Activated CD8-positive, alpha-beta memory T cell treated with anti-CD3 and anti-CD28 coated beads, Interleukin-2, amount 10 ng/mL, durations not matched to agents 7 days and 5 days (primary cell): ENCODE results near the gene KCTD3. TPM values are rescaled to one million over a fixed set of nuclear protein-coding genes. Genes with fewer than 3 reads are reported as not detected.

Source experiments
- ATAC-seq: fragments of 150-1000 bp; cut with Tn5 transposase; one replicate; pipeline ENCODE4 v1.10.0; 2021; ENCODE audit warnings: moderate library complexity
- CTCF ChIA-PET: fragments of 350-600 bp; sonication (Branson Sonifier 250); formaldehyde crosslinking; loops from one replicate; lab custom pipeline; 2021; ENCODE audit warnings: antibody characterized with exemption; lab: Charles Lee
- DNase-seq: peaks from one replicate; pipeline ENCODE4 v3.0.0-alpha.2; 2020
- H3K27ac Mint-ChIP-seq: one replicate; pipeline ENCODE4 v1.8.0; 2021; ENCODE audit warnings: mild to moderate bottlenecking, mixed read lengths
- H3K27me3 Mint-ChIP-seq: one replicate; pipeline ENCODE4 v1.8.0; 2021; ENCODE audit warnings: mixed read lengths
- H3K36me3 Mint-ChIP-seq: one replicate; pipeline ENCODE4 v1.8.0; 2021; ENCODE audit warnings: mild to moderate bottlenecking, mixed read lengths
- H3K4me1 Mint-ChIP-seq: one replicate; pipeline ENCODE4 v1.8.0; 2021; ENCODE audit warnings: mixed read lengths
- H3K4me3 Mint-ChIP-seq: one replicate; pipeline ENCODE4 v1.8.0; 2021; ENCODE audit warnings: mild to moderate bottlenecking, moderate library complexity, mixed read lengths
- H3K9me3 Mint-ChIP-seq: one replicate; pipeline ENCODE4 v1.8.0; 2022; ENCODE audit warnings: low read depth, mixed read lengths
- total RNA-seq, 2 experiments: library from RNA; stranded (reverse); gene quantifications; one replicate each; pipeline ENCODE4 v1.2.3, GENCODE V29; 2021

Gene KCTD3
- total RNA-seq, 2 experiments from 2014 or later, result 0.67 to 1.3 TPM

- DNase-seq, result no peak
- CTCF ChIA-PET, result no interaction called here
- no peaks in the 10 kb centered on the region for H3K9me3 Mint-ChIP-seq
- H3K27me3 Mint-ChIP-seq, result no peaks in the 10 kb centered on the region
- H3K27ac Mint-ChIP-seq, result no peak overlapping the region
- H3K4me3 Mint-ChIP-seq, result no peak overlapping the region
- no peak for ATAC-seq
- no peaks in the 10 kb centered on the region for H3K36me3 Mint-ChIP-seq
- no peaks in the 10 kb centered on the region for H3K4me1 Mint-ChIP-seq
Observed at GRCh38 chr1:215637041-215637573, 70.0 kb downstream of the KCTD3 start.

- no peaks in the 10 kb centered on the region for H3K36me3 Mint-ChIP-seq
- DNase-seq, result no peak
- no peak for ATAC-seq
- H3K4me1 Mint-ChIP-seq, result no peaks in the 10 kb centered on the region
- no peak overlapping the region for H3K27ac Mint-ChIP-seq
- peaks cover 2% of the 10 kb centered on the region for H3K9me3 Mint-ChIP-seq
- H3K27me3 Mint-ChIP-seq, result no peaks in the 10 kb centered on the region
- CTCF ChIA-PET, result no interaction called here
- no peak overlapping the region for H3K4me3 Mint-ChIP-seq
Observed at GRCh38 chr1:215640429-215641148, 73.5 kb downstream of the KCTD3 start.

- no peaks in the 10 kb centered on the region for H3K36me3 Mint-ChIP-seq
- CTCF ChIA-PET, result no interaction called here
- no peak overlapping the region for H3K4me3 Mint-ChIP-seq
- H3K27me3 Mint-ChIP-seq, result no peaks in the 10 kb centered on the region
- peaks cover 7% of the 10 kb centered on the region for H3K9me3 Mint-ChIP-seq
- H3K27ac Mint-ChIP-seq, result no peak overlapping the region
- DNase-seq, result no peak
- ATAC-seq, result no peak
- H3K4me1 Mint-ChIP-seq, result no peaks in the 10 kb centered on the region
Observed at GRCh38 chr1:215643592-215644321, 76.7 kb downstream of the KCTD3 start.

GRCh38 chr1:215645182-215645581 is 78.1 kb downstream of the KCTD3 start:
- no peak for ATAC-seq
- H3K9me3 Mint-ChIP-seq, result peaks cover 7% of the 10 kb centered on the region
- no peak overlapping the region for H3K27ac Mint-ChIP-seq

GRCh38 chr1:215645861-215646260 is 78.8 kb downstream of the KCTD3 start:
- Mint-ChIP-seq H3K4me1 (no peaks in the 10 kb centered on the region), H3K27me3 (no peaks in the 10 kb centered on the region), H3K27ac (no peak overlapping the region), H3K4me3 (no peak overlapping the region), H3K36me3 (no peaks in the 10 kb centered on the region), H3K9me3 (peaks cover 7% of the 10 kb centered on the region)
- ATAC-seq (no peak), DNase-seq (no peak)
- CTCF ChIA-PET, result no interaction called here

More at GRCh38 chr1:215645182-215645581, 78.1 kb downstream of the KCTD3 start:
- H3K4me1 Mint-ChIP-seq, result no peaks in the 10 kb centered on the region
- no peak for DNase-seq
- H3K27me3 Mint-ChIP-seq, result no peaks in the 10 kb centered on the region
- CTCF ChIA-PET, result no interaction called here
- H3K4me3 Mint-ChIP-seq, result no peak overlapping the region
- H3K36me3 Mint-ChIP-seq, result no peaks in the 10 kb centered on the region

- Mint-ChIP-seq H3K9me3 (peaks cover 5% of the 10 kb centered on the region), H3K4me3 (no peak overlapping the region), H3K4me1 (no peaks in the 10 kb centered on the region), H3K36me3 (no peaks in the 10 kb centered on the region), H3K27me3 (no peaks in the 10 kb centered on the region), H3K27ac (no peak overlapping the region)
- no peak for DNase-seq
- no peak for ATAC-seq
- CTCF ChIA-PET, result no interaction called here
Observed at GRCh38 chr1:215647738-215648137, 80.6 kb downstream of the KCTD3 start.

- CTCF ChIA-PET, result no interaction called here
- DNase-seq (no peak), ATAC-seq (no peak)
- H3K4me1 Mint-ChIP-seq, result no peaks in the 10 kb centered on the region
- no peak overlapping the region for H3K27ac Mint-ChIP-seq
- no peaks in the 10 kb centered on the region for H3K27me3 Mint-ChIP-seq
- H3K4me3 Mint-ChIP-seq, result no peak overlapping the region
- H3K36me3 Mint-ChIP-seq, result no peaks in the 10 kb centered on the region
- peaks cover 5% of the 10 kb centered on the region for H3K9me3 Mint-ChIP-seq
Observed at GRCh38 chr1:215648957-215649356, 81.9 kb downstream of the KCTD3 start.

- ATAC-seq (no peak), DNase-seq (no peak)
- Mint-ChIP-seq H3K9me3 (peaks cover 5% of the 10 kb centered on the region), H3K27ac (no peak overlapping the region), H3K36me3 (no peaks in the 10 kb centered on the region), H3K4me1 (no peaks in the 10 kb centered on the region), H3K4me3 (no peak overlapping the region), H3K27me3 (no peaks in the 10 kb centered on the region)
- CTCF ChIA-PET, result no interaction called here
Observed at GRCh38 chr1:215650446-215651149, 83.5 kb downstream of the KCTD3 start.

GRCh38 chr1:215651867-215652266 is 84.8 kb downstream of the KCTD3 start:
- peaks cover 5% of the 10 kb centered on the region for H3K9me3 Mint-ChIP-seq

GRCh38 chr1:215652371-215652770 is 85.3 kb downstream of the KCTD3 start:
- Mint-ChIP-seq H3K4me1 (no peaks in the 10 kb centered on the region), H3K36me3 (no peaks in the 10 kb centered on the region), H3K4me3 (no peak overlapping the region), H3K27me3 (no peaks in the 10 kb centered on the region), H3K9me3 (peaks cover 5% of the 10 kb centered on the region), H3K27ac (no peak overlapping the region)
- no peak for DNase-seq
- CTCF ChIA-PET, result no interaction called here
- ATAC-seq, result no peak

More at GRCh38 chr1:215651867-215652266, 84.8 kb downstream of the KCTD3 start:
- DNase-seq (no peak), ATAC-seq (no peak)
- H3K4me1 Mint-ChIP-seq, result no peaks in the 10 kb centered on the region
- H3K4me3 Mint-ChIP-seq, result no peak overlapping the region
- CTCF ChIA-PET, result no interaction called here
- no peaks in the 10 kb centered on the region for H3K36me3 Mint-ChIP-seq
- no peaks in the 10 kb centered on the region for H3K27me3 Mint-ChIP-seq
- H3K27ac Mint-ChIP-seq, result no peak overlapping the region

- no peaks in the 10 kb centered on the region for H3K27me3 Mint-ChIP-seq
- no peak overlapping the region for H3K4me3 Mint-ChIP-seq
- H3K4me1 Mint-ChIP-seq, result no peaks in the 10 kb centered on the region
- CTCF ChIA-PET, result no interaction called here
- DNase-seq, result no peak
- H3K36me3 Mint-ChIP-seq, result no peaks in the 10 kb centered on the region
- ATAC-seq, result no peak
- no peaks in the 10 kb centered on the region for H3K9me3 Mint-ChIP-seq
- H3K27ac Mint-ChIP-seq, result no peak overlapping the region
Observed at GRCh38 chr1:215657047-215657446, 89.9 kb downstream of the KCTD3 start.

GRCh38 chr1:215660259-215660658 is 93.2 kb downstream of the KCTD3 start:
- DNase-seq (no peak), ATAC-seq (no peak)
- Mint-ChIP-seq H3K9me3 (no peaks in the 10 kb centered on the region), H3K27ac (no peak overlapping the region), H3K27me3 (no peaks in the 10 kb centered on the region), H3K36me3 (no peaks in the 10 kb centered on the region), H3K4me3 (no peak overlapping the region), H3K4me1 (no peaks in the 10 kb centered on the region)
- CTCF ChIA-PET, result no interaction called here

GRCh38 chr1:215661033-215661432 is 93.9 kb downstream of the KCTD3 start:
- DNase-seq (no peak), ATAC-seq (no peak)
- Mint-ChIP-seq H3K9me3 (no peaks in the 10 kb centered on the region), H3K27me3 (no peaks in the 10 kb centered on the region), H3K27ac (no peak overlapping the region), H3K36me3 (no peaks in the 10 kb centered on the region), H3K4me3 (no peak overlapping the region), H3K4me1 (no peaks in the 10 kb centered on the region)
- CTCF ChIA-PET, result no interaction called here
